Muscle of leg (tissue), 11 donors: ENCODE data around the gene EIF3A. TPM values are rescaled to one million over a fixed set of nuclear protein-coding genes. Genes with fewer than 3 reads are reported as not detected.

Experiments used
- DNase-seq: peaks from one replicate; pipeline ENCODE4 v3.0.0; 2013
- H3K27ac ChIP-seq: one replicate; pipeline ENCODE4 v1.5.1; 2013; ENCODE audit warnings: mild to moderate bottlenecking, low read length, control low read depth
- H3K27me3 ChIP-seq: one replicate; pipeline ENCODE4 v1.6.1; 2013; ENCODE audit warnings: low read length; ENCODE audit not compliant: control insufficient read depth, insufficient read depth
- H3K36me3 ChIP-seq: one replicate; pipeline ENCODE4 v1.6.1; 2013; ENCODE audit warnings: low read length; ENCODE audit not compliant: control insufficient read depth, insufficient read depth
- H3K4me1 ChIP-seq: one replicate; pipeline ENCODE4 v1.6.1; 2013; ENCODE audit warnings: low read length; ENCODE audit not compliant: control insufficient read depth, insufficient read depth
- H3K4me3 ChIP-seq: one replicate; pipeline ENCODE4 v1.5.1; 2013; ENCODE audit warnings: low read length, control low read depth
- H3K9me3 ChIP-seq: replicated peaks from 2 replicates; pipeline ENCODE4 v1.6.1; 2013; ENCODE audit warnings: low read depth, low read length; ENCODE audit not compliant: control insufficient read depth
- WGBS: methylation state at CpG from one replicate; pipeline ENCODE4 v1.1.5; 2013; ENCODE audit warnings: missing lambda C conversion rate; ENCODE audit not compliant: insufficient coverage; 5-methylcytosine and 5-hydroxymethylcytosine counted together
- polyA plus RNA-seq, 8 donors: library from polyadenylated mRNA; unstranded; fragments of 120-200 nt; gene quantifications; one replicate each; pipeline versions ENCODE4 v1.2.1 to v1.2.3, GENCODE V29; 2013; ENCODE audit warnings: inconsistent platforms in 1 of 8, low replicate concordance in 1 of 8; ENCODE audit not compliant: insufficient read length in 8 of 8, insufficient read depth in 1 of 8
- total RNA-seq: library from RNA; stranded (reverse); fragments of 120-200 nt; gene quantifications from one replicate; pipeline ENCODE4 v1.2.4, GENCODE V29; 2013

The EIF3A gene
- total and polyA plus RNA-seq, 9 donors, result 65.6 to 160 (median 144) TPM

DNA sequence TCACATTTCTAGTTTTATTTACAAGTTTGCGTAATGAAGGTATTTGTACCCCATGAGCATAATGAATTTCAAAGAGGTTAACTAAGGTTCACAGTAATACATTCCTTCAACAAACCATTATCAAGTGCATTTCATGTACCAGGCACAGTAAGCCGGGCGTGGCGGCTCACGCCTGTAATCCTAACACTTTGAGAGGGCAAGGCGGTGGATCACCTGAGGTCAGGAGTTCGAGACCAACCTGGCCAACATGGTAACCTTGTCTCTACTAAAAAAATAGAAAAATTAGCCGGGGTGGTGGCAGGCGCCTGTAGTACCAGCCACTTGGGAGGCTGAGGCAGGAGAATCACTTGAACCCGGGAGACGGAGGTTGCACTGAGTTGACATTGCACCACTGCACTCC, 4.3 kb upstream of the EIF3A start:
- WGBS, result 77% methylated on average over 3 of the region's 11 CpGs
- Histone ChIP-seq H3K27me3 (no peaks in the 10 kb centered on the region), H3K36me3 (no peaks in the 10 kb centered on the region), H3K4me1 (no peaks in the 10 kb centered on the region), H3K27ac (no peak overlapping the region), H3K4me3 (no peak overlapping the region), H3K9me3 (no peaks in the 10 kb centered on the region)
- DNase-seq, result no peak

DNA sequence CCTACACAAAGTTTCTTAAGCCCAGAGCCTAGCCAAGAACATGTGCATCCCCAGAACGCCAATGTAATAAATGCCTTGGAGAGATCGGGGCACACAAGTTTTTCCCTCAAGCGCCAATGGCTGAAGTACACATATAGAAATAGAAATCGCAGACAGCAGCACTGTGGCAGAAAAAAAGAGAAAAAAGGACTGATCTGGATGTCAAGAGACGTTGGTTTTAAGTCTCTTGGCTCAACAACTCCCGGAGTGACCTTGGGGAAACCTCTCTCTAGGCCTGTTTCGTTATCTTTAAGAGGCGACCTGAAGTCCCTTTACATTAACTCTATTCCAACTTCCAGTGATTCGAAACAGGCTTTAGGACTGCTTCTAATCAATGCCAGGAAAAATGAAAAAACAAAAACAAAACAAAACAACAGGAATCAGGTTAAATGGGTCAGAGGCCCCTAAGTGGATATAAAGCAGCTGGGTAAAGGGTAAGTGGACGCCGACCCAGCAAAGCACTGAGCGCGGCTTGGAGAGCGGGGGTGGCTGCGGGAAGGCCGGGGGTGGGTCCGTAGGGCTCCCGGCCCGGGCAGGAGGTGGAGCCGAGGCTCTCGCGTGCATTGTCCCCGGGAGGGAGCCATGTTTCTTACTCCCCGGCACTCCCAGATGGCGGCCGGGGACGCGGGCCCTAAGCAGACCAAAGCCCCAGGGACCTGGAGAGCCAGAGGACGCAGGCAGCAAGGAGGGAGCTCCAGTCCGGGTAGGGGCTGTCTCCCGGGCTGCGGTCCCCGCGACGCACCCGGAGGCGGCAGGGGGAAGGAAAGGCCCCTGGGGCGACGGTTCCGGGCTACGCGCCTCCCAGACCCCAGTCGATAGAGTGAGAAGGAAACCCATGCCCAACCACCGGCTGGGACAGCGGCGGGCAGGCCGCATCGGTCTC, 757 bp downstream of the EIF3A start:
- Histone ChIP-seq H3K36me3 (no peaks in the 10 kb centered on the region), H3K27me3 (no peaks in the 10 kb centered on the region), H3K27ac (peak overlapping the region; percentile 95), H3K4me1 (peaks cover 3% of the 10 kb centered on the region), H3K4me3 (peak overlapping the region; percentile 73), H3K9me3 (no peaks in the 10 kb centered on the region)
- peak; percentile 87 for DNase-seq
- 0% methylated on average over 44 of the region's 48 CpGs for WGBS

- 58% methylated on average over 2 of the region's 10 CpGs for WGBS
- DNase-seq, result no peak
- Histone ChIP-seq H3K9me3 (no peaks in the 10 kb centered on the region), H3K36me3 (no peaks in the 10 kb centered on the region), H3K4me1 (peaks cover 3% of the 10 kb centered on the region), H3K27me3 (no peaks in the 10 kb centered on the region), H3K27ac (no peak overlapping the region), H3K4me3 (peak overlapping the region; percentile 5)
Observed at GRCh38 chr10:119078422-119079179, 2.0 kb downstream of the EIF3A start.

GRCh38 chr10:119073584-119073983, 7.0 kb downstream of the EIF3A start:
- H3K27ac ChIP-seq, result no peak overlapping the region
- no peak overlapping the region for H3K4me3 ChIP-seq
- H3K27me3 ChIP-seq, result no peaks in the 10 kb centered on the region
- H3K36me3 ChIP-seq, result peaks cover 21% of the 10 kb centered on the region
- H3K4me1 ChIP-seq, result peaks cover 3% of the 10 kb centered on the region
- 86% methylated on average over 3 of the region's 6 CpGs for WGBS
- no peaks in the 10 kb centered on the region for H3K9me3 ChIP-seq
- no peak for DNase-seq

- Histone ChIP-seq H3K27ac (no peak overlapping the region), H3K27me3 (no peaks in the 10 kb centered on the region), H3K36me3 (peaks cover 47% of the 10 kb centered on the region), H3K4me1 (no peaks in the 10 kb centered on the region), H3K9me3 (no peaks in the 10 kb centered on the region), H3K4me3 (no peak overlapping the region)
- DNase-seq, result no peak
- no CpG with 5 or more reads among the region's 9 CpGs for WGBS
Observed at GRCh38 chr10:119070395-119071165, 10.0 kb downstream of the EIF3A start.

GRCh38 chr10:119061926-119062325, 18.7 kb downstream of the EIF3A start:
- Histone ChIP-seq H3K36me3 (peaks cover 69% of the 10 kb centered on the region), H3K9me3 (no peaks in the 10 kb centered on the region), H3K27me3 (no peaks in the 10 kb centered on the region), H3K27ac (no peak overlapping the region), H3K4me1 (no peaks in the 10 kb centered on the region), H3K4me3 (no peak overlapping the region)
- no CpG with 5 or more reads among the region's 2 CpGs for WGBS
- DNase-seq, result no peak

DNA sequence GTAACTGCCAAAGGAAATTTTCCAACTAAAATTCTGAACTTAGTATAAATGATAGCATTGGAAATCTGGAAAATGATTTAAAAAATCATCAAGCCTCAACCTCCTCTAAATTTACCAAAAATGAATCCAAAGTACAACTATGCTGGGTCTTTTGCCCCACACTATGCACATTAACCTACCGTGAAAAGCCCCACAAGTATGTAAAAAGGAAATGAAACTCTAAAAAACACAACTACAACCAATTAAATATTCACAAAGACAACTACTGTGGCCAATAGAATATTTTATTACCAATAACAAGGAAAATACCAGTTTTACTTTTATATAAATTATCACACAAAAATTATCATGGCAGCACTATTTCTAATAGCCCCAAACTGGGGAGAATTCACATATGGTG, 19.3 kb downstream of the EIF3A start:
- no peaks in the 10 kb centered on the region for H3K9me3 ChIP-seq
- H3K36me3 ChIP-seq, result peaks cover 67% of the 10 kb centered on the region
- H3K4me3 ChIP-seq, result no peak overlapping the region
- no peak for DNase-seq
- no peaks in the 10 kb centered on the region for H3K4me1 ChIP-seq
- no CpG with 5 or more reads among the region's 1 CpG for WGBS
- H3K27ac ChIP-seq, result no peak overlapping the region
- no peaks in the 10 kb centered on the region for H3K27me3 ChIP-seq

DNA sequence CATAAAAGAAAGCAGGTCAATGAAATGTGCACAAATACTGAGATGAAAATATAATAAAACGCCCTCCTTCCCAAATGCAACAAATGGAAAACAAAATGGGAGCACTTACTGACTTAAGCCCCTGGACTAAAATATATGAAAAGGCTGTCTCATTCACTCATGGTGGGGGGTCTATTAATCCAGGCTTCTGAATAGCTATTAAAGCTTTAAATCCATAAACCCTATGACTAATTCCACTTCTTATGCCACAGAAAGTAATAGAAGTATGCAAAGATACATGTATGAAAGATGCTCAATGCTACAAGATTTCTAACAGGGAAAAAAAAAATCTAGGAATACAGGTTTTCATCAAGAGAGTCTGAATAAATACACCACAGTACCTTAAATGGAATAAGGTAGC, 20.5 kb downstream of the EIF3A start:
- Histone ChIP-seq H3K27me3 (no peaks in the 10 kb centered on the region), H3K4me1 (no peaks in the 10 kb centered on the region), H3K36me3 (peaks cover 68% of the 10 kb centered on the region), H3K27ac (no peak overlapping the region), H3K9me3 (no peaks in the 10 kb centered on the region), H3K4me3 (no peak overlapping the region)
- WGBS, result no CpG with 5 or more reads among the region's 1 CpG
- no peak for DNase-seq

- no peaks in the 10 kb centered on the region for H3K9me3 ChIP-seq
- H3K4me1 ChIP-seq, result no peaks in the 10 kb centered on the region
- WGBS, result 93% methylated on average over 2 of the region's 4 CpGs
- H3K27me3 ChIP-seq, result no peaks in the 10 kb centered on the region
- H3K4me3 ChIP-seq, result no peak overlapping the region
- no peak overlapping the region for H3K27ac ChIP-seq
- no peak for DNase-seq
- peaks cover 67% of the 10 kb centered on the region for H3K36me3 ChIP-seq
Observed at GRCh38 chr10:119059557-119059956, 21.1 kb downstream of the EIF3A start.

GRCh38 chr10:119058010-119058409, 22.6 kb downstream of the EIF3A start:
- Histone ChIP-seq H3K27ac (no peak overlapping the region), H3K4me1 (no peaks in the 10 kb centered on the region), H3K27me3 (no peaks in the 10 kb centered on the region), H3K4me3 (no peak overlapping the region), H3K36me3 (peaks cover 64% of the 10 kb centered on the region), H3K9me3 (no peaks in the 10 kb centered on the region)
- 92% methylated on average over 11 of the region's 11 CpGs for WGBS
- DNase-seq, result no peak
